Urinary bladder (tissue), 4 donors: ENCODE measurements around the gene EXD1. TPM values are rescaled to one million over a fixed set of nuclear protein-coding genes. Genes with fewer than 3 reads are reported as not detected.

Experiments used
- DNase-seq: peaks from one replicate; pipeline ENCODE4 v3.0.0-alpha.2; 2015; ENCODE audit errors: extremely low spot score
- H3K27ac ChIP-seq: one replicate; pipeline ENCODE4 v1.5.1; 2013; ENCODE audit warnings: low read depth, mild to moderate bottlenecking, moderate library complexity
- H3K36me3 ChIP-seq: one replicate; pipeline ENCODE4 v1.6.1; 2013; ENCODE audit warnings: mild to moderate bottlenecking, moderate library complexity; ENCODE audit not compliant: insufficient read depth
- H3K4me1 ChIP-seq: one replicate; pipeline ENCODE4 v1.6.1; 2013; ENCODE audit warnings: mild to moderate bottlenecking, moderate library complexity; ENCODE audit not compliant: insufficient read depth
- H3K4me3 ChIP-seq: one replicate; pipeline ENCODE4 v1.5.1; 2013; ENCODE audit warnings: low read depth, low read length
- WGBS: extraction: QIAGEN DNeasy Blood & Tissue Kit; methylation state at CpG from one replicate; pipeline ENCODE4 v1.1.7; 2013; 5-methylcytosine and 5-hydroxymethylcytosine counted together
- polyA plus RNA-seq: library from polyadenylated mRNA; stranded (reverse); fragments of 200-250 nt; gene quantifications from one replicate; pipeline ENCODE4 v1.2.3, GENCODE V29; 2013
- total RNA-seq: library from RNA; depleted of rRNA; stranded (reverse); fragments of >200 nt; gene quantifications from one replicate; pipeline ENCODE4 v1.2.3, GENCODE V29; 2014
- donor health status: healthy with polysubstance abuse.
- donor health status: healthy.

EXD1 gene
- total and polyA plus RNA-seq, 2 donors: not detected

GRCh38 chr15:41203395-41203794, 27.2 kb downstream of the EXD1 start:
- Histone ChIP-seq H3K4me1 (no peaks in the 10 kb centered on the region), H3K36me3 (no peaks in the 10 kb centered on the region), H3K4me3 (no peak overlapping the region), H3K27ac (no peak overlapping the region)
- DNase-seq: no peak
- WGBS: 82% methylated on average over 7 of the region's 7 CpGs

GRCh38 chr15:41199470-41199869, 31.1 kb downstream of the EXD1 start:
- H3K4me1 ChIP-seq: no peaks in the 10 kb centered on the region
- no peak overlapping the region for H3K27ac ChIP-seq
- no peak for DNase-seq
- no peaks in the 10 kb centered on the region for H3K36me3 ChIP-seq
- H3K4me3 ChIP-seq: no peak overlapping the region

GRCh38 chr15:41194444-41194843, 36.1 kb downstream of the EXD1 start:
- Histone ChIP-seq H3K36me3 (no peaks in the 10 kb centered on the region), H3K4me3 (no peak overlapping the region), H3K4me1 (no peaks in the 10 kb centered on the region), H3K27ac (no peak overlapping the region)
- 89% methylated on average over 1 of the region's 1 CpG for WGBS
- DNase-seq: no peak

- Histone ChIP-seq H3K4me1 (no peaks in the 10 kb centered on the region), H3K4me3 (no peak overlapping the region), H3K36me3 (no peaks in the 10 kb centered on the region), H3K27ac (no peak overlapping the region)
- WGBS: 44% methylated on average over 2 of the region's 2 CpGs
- DNase-seq: no peak
Measured at GRCh38 chr15:41183581-41183980, 47.0 kb downstream of the EXD1 start.

- no peak for DNase-seq
- 63% methylated on average over 4 of the region's 4 CpGs for WGBS
- no peak overlapping the region for H3K27ac ChIP-seq
- H3K4me3 ChIP-seq: no peak overlapping the region
- H3K36me3 ChIP-seq: no peaks in the 10 kb centered on the region
- no peaks in the 10 kb centered on the region for H3K4me1 ChIP-seq
Measured at GRCh38 chr15:41182266-41182665, 48.3 kb downstream of the EXD1 start.

GRCh38 chr15:41180206-41180789, 50.3 kb downstream of the EXD1 start:
- DNase-seq: no peak
- Histone ChIP-seq H3K4me3 (no peak overlapping the region), H3K27ac (no peak overlapping the region), H3K36me3 (no peaks in the 10 kb centered on the region), H3K4me1 (no peaks in the 10 kb centered on the region)
- WGBS: 73% methylated on average over 6 of the region's 6 CpGs

GRCh38 chr15:41169781-41170180, 60.8 kb downstream of the EXD1 start:
- Histone ChIP-seq H3K27ac (no peak overlapping the region), H3K4me1 (no peaks in the 10 kb centered on the region), H3K36me3 (no peaks in the 10 kb centered on the region), H3K4me3 (no peak overlapping the region)
- WGBS: 79% methylated on average over 4 of the region's 4 CpGs
- DNase-seq: no peak

- H3K36me3 ChIP-seq: no peaks in the 10 kb centered on the region
- no peak for DNase-seq
- H3K4me3 ChIP-seq: no peak overlapping the region
- H3K27ac ChIP-seq: no peak overlapping the region
- no peaks in the 10 kb centered on the region for H3K4me1 ChIP-seq
Measured at GRCh38 chr15:41169086-41169485, 61.5 kb downstream of the EXD1 start.

GRCh38 chr15:41161736-41162135, 68.8 kb downstream of the EXD1 start:
- H3K36me3 ChIP-seq: no peaks in the 10 kb centered on the region
- no peak overlapping the region for H3K4me3 ChIP-seq
- no peak overlapping the region for H3K27ac ChIP-seq
- 49% methylated on average over 1 of the region's 1 CpG for WGBS
- no peaks in the 10 kb centered on the region for H3K4me1 ChIP-seq
- no peak for DNase-seq

- no peak overlapping the region for H3K4me3 ChIP-seq
- WGBS: 77% methylated on average over 6 of the region's 6 CpGs
- no peaks in the 10 kb centered on the region for H3K36me3 ChIP-seq
- H3K4me1 ChIP-seq: no peaks in the 10 kb centered on the region
- DNase-seq: no peak
- H3K27ac ChIP-seq: no peak overlapping the region
Measured at GRCh38 chr15:41161336-41161735, 69.2 kb downstream of the EXD1 start.

- DNase-seq: no peak
- H3K27ac ChIP-seq: no peak overlapping the region
- H3K4me1 ChIP-seq: no peaks in the 10 kb centered on the region
- 85% methylated on average over 15 of the region's 15 CpGs for WGBS
- H3K4me3 ChIP-seq: no peak overlapping the region
- H3K36me3 ChIP-seq: no peaks in the 10 kb centered on the region
Measured at GRCh38 chr15:41160639-41161315, 69.8 kb downstream of the EXD1 start.

GRCh38 chr15:41154412-41154811, 76.1 kb downstream of the EXD1 start:
- DNase-seq: no peak
- WGBS: 54% methylated on average over 2 of the region's 2 CpGs
- no peak overlapping the region for H3K4me3 ChIP-seq
- H3K4me1 ChIP-seq: no peaks in the 10 kb centered on the region
- H3K36me3 ChIP-seq: no peaks in the 10 kb centered on the region
- H3K27ac ChIP-seq: no peak overlapping the region

- Histone ChIP-seq H3K36me3 (no peaks in the 10 kb centered on the region), H3K4me3 (no peak overlapping the region), H3K4me1 (no peaks in the 10 kb centered on the region), H3K27ac (no peak overlapping the region)
- no peak for DNase-seq
- 90% methylated on average over 5 of the region's 5 CpGs for WGBS
Measured at GRCh38 chr15:41153733-41154132, 76.8 kb downstream of the EXD1 start.

GRCh38 chr15:41151451-41152005, 79.0 kb downstream of the EXD1 start:
- no peak for DNase-seq
- Histone ChIP-seq H3K4me3 (no peak overlapping the region), H3K27ac (no peak overlapping the region), H3K36me3 (no peaks in the 10 kb centered on the region), H3K4me1 (no peaks in the 10 kb centered on the region)
- 96% methylated on average over 37 of the region's 37 CpGs for WGBS
